Loucy (cell line): Measurements from ENCODE around the gene BCLAF3.

Source experiments
- H2AFZ ChIP-seq: fragments of 200-600 bp; sonication (generic); 2 replicates; pipeline ENCODE4 v1.6.0; 2016; ENCODE audit warnings: antibody characterized with exemption, mild to moderate bottlenecking, low read length, moderate library complexity
- H3F3A ChIP-seq: fragments of 200-600 bp; 2 replicates; pipeline ENCODE4 v1.6.0; 2016; ENCODE audit warnings: antibody characterized with exemption, low read depth, mild to moderate bottlenecking
- H3K27me3 ChIP-seq: fragments of 200-600 bp; sonication (generic); 2 replicates; pipeline ENCODE4 v1.6.1; 2014; ENCODE audit warnings: low read length, mild to moderate bottlenecking; ENCODE audit not compliant: insufficient read depth, poor library complexity, severe bottlenecking
- H3K36me3 ChIP-seq: fragments of 200-600 bp; sonication (generic); 2 replicates; pipeline ENCODE4 v1.6.1; 2016; ENCODE audit warnings: low read length; ENCODE audit not compliant: insufficient read depth
- H3K4me1 ChIP-seq: fragments of 200-600 bp; sonication (generic); 2 replicates; pipeline ENCODE4 v1.5.1; 2014; ENCODE audit warnings: low read length, mild to moderate bottlenecking; ENCODE audit not compliant: insufficient read depth, poor library complexity, severe bottlenecking
- H3K4me2 ChIP-seq: fragments of 200-600 bp; sonication (generic); 2 replicates; pipeline ENCODE4 v1.6.0; 2014; ENCODE audit warnings: antibody characterized with exemption, low read length, low read depth, mild to moderate bottlenecking; ENCODE audit not compliant: poor library complexity, severe bottlenecking
- H3K4me3 ChIP-seq: fragments of 200-600 bp; sonication (generic); 2 replicates; pipeline ENCODE4 v1.5.1; 2014; ENCODE audit warnings: low read length, mild to moderate bottlenecking, mixed read lengths; ENCODE audit not compliant: poor library complexity, severe bottlenecking
- H3K79me2 ChIP-seq: fragments of 200-600 bp; sonication (generic); 2 replicates; pipeline ENCODE4 v1.6.1; 2014; ENCODE audit warnings: low read length; ENCODE audit not compliant: insufficient read depth
- H3K9ac ChIP-seq: fragments of 200-600 bp; sonication (generic); 2 replicates; pipeline ENCODE4 v1.6.0; 2014; ENCODE audit warnings: mild to moderate bottlenecking, low read depth, low read length, moderate library complexity; ENCODE audit not compliant: poor library complexity, severe bottlenecking
- H3K9me2 ChIP-seq: fragments of 200-600 bp; sonication (generic); replicated peaks from 2 replicates; pipeline ENCODE4 v1.6.1; 2016; ENCODE audit warnings: low read depth, low read length, mixed read lengths
- H3K9me3 ChIP-seq: fragments of 200-600 bp; sonication (generic); 2 replicates; pipeline ENCODE4 v1.6.1; 2014; ENCODE audit warnings: mild to moderate bottlenecking, antibody characterized with exemption, low read length, low read depth; ENCODE audit not compliant: insufficient read depth
- H4K20me1 ChIP-seq: fragments of 200-600 bp; sonication (generic); 2 replicates; pipeline ENCODE4 v1.6.0; 2014; ENCODE audit warnings: antibody characterized with exemption, low read length, mild to moderate bottlenecking; ENCODE audit not compliant: insufficient read depth, poor library complexity, severe bottlenecking
- CTCF ChIP-seq: fragments of 200-600 bp; sonication (generic); conservative IDR thresholded peaks from 2 replicates; pipeline ENCODE4 v1.5.1; 2014; ENCODE audit warnings: mild to moderate bottlenecking, antibody characterized with exemption, low read length
- EZH2phosphoT487 ChIP-seq: fragments of 200-600 bp; IDR thresholded peaks from 2 replicates; pipeline ENCODE4 v1.6.1; 2018; ENCODE audit warnings: antibody characterized with exemption, mild to moderate bottlenecking, moderate library complexity, borderline replicate concordance

Gene BCLAF3

DNA sequence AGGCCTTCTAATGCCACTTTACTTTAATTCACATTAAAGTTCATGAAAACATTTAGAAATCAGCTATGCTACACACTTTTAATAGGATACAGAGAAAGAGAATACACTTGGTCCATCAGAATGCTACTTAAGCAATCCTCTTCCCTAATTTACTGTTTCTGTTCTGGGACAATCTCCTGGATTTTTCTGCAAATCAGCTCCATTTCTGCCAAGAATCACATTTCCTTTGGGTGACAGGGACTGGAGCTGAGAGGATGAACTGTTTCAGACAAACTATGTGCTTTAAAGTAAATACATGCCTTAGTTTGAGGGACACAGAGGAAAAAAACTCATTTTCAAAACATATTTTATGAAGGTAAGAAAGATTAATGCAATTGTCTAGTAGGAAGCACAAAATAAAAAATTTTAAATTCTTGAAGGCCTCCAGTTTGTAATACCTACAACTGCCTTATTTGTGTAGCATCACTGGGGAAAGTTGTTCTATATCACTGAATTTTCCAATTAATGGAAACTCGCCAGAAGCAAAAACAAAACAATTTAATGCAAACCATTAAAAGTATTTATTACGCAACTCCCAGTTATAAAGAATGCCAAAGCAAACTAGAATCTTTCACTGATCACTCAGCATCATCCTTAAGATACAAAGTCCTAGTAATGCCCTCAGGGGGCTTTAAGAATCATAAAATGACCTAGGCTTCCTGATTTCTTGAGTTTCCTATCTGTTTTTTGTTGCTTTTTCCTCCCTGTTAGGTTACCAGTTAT lies 36.3 kb downstream of the BCLAF3 start:
- H3K4me2 ChIP-seq, result no peak overlapping the region
- no peak overlapping the region for H3K4me3 ChIP-seq
- H3K36me3 ChIP-seq, result peaks cover 8% of the 10 kb centered on the region; the same call in 1 of the 2 replicates
- no peaks in the 10 kb centered on the region for H3K27me3 ChIP-seq
- no peaks in the 10 kb centered on the region for H4K20me1 ChIP-seq
- no peaks in the 10 kb centered on the region for H3K79me2 ChIP-seq
- no peak for TF ChIP-seq CTCF
- TF ChIP-seq EZH2phosphoT487, result no peak
- no peaks in the 10 kb centered on the region for H3F3A ChIP-seq
- H3K9me3 ChIP-seq, result no peaks in the 10 kb centered on the region
- H2AFZ ChIP-seq, result no peak overlapping the region
- H3K9me2 ChIP-seq, result no peaks in the 10 kb centered on the region
- H3K4me1 ChIP-seq, result no peaks in the 10 kb centered on the region
- H3K9ac ChIP-seq, result no peak overlapping the region

DNA sequence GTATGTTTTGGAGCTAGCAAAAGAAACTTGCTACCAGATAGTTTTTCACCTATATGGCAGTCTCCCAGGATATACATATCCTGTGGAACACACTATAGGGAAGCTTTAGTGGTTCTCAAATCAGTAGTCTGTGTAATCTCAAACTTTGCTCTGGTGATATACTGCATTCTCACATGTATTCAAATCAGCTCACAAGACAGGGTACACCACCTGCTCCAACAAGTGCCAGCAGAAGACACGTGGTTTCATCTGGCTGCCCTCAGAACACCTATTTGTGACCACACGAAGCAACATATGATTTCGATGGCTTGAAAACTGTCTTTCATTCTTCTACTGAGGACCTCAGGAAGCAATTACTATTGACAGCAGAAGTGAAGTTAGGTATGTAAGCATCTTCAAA lies 37.7 kb downstream of the BCLAF3 start:
- Histone ChIP-seq H3K9me2 (no peaks in the 10 kb centered on the region), H3K36me3 (peaks cover 10% of the 10 kb centered on the region; the same call in 1 of the 2 replicates), H3K4me3 (no peak overlapping the region), H3K4me2 (no peak overlapping the region), H3K79me2 (no peaks in the 10 kb centered on the region), H3K4me1 (no peaks in the 10 kb centered on the region), H3K9me3 (no peaks in the 10 kb centered on the region), H3K9ac (no peak overlapping the region), H4K20me1 (no peaks in the 10 kb centered on the region), H3K27me3 (no peaks in the 10 kb centered on the region), H3F3A (no peaks in the 10 kb centered on the region), H2AFZ (no peak overlapping the region)
- TF ChIP-seq CTCF, result no peak
- no peak for TF ChIP-seq EZH2phosphoT487

- TF ChIP-seq EZH2phosphoT487 (no peak), CTCF (no peak)
- Histone ChIP-seq H3K79me2 (no peaks in the 10 kb centered on the region), H3K36me3 (peaks cover 10% of the 10 kb centered on the region; the same call in 1 of the 2 replicates), H3K9me3 (no peaks in the 10 kb centered on the region), H3K4me3 (no peak overlapping the region), H3K9me2 (no peaks in the 10 kb centered on the region), H3K4me2 (no peak overlapping the region), H3F3A (no peaks in the 10 kb centered on the region), H3K9ac (no peak overlapping the region), H4K20me1 (no peaks in the 10 kb centered on the region), H3K27me3 (no peaks in the 10 kb centered on the region), H2AFZ (no peak overlapping the region), H3K4me1 (no peaks in the 10 kb centered on the region)
These were observed 41.5 kb downstream of the BCLAF3 start for GRCh38 chrX:19949340-19949739.
